HepG2 (cell line): ENCODE measurements around the gene AKAP3. TPM values are rescaled to one million over a fixed set of nuclear protein-coding genes. Genes with fewer than 3 reads are reported as not detected.

Source experiments
- ATAC-seq: fragments of 200-7000 bp; cut with Tn5 transposase; 3 replicates; pipeline ENCODE4 v1.9.1; 2020; ENCODE audit warnings: mild to moderate bottlenecking, moderate library complexity
- BruUV-seq: library from RNA; stranded (reverse); fragments of 400-500 nt; replicated peaks from 2 replicates; lab custom pipeline; 2021; lab: Mats Ljungman, UMichigan
- CTCF ChIA-PET: fragments of 300-600 bp; formaldehyde crosslinking; extraction: SDS; loops from one replicate; lab custom pipeline; 2021; ENCODE audit warnings: low total read pairs, inconsistent platforms, low intra/inter-chr PET ratio; lab: Yijun Ruan, JAX
- POLR2A ChIA-PET: fragments of 350-600 bp; sonication (Branson Sonifier 250); formaldehyde crosslinking; loops from one replicate; lab custom pipeline; 2020; ENCODE audit warnings: antibody characterized with exemption, inconsistent platforms; lab: Yijun Ruan, JAX
- DNase-seq: peaks from one replicate; pipeline ENCODE4 v3.0.0-alpha.2; 2015; ENCODE audit warnings: low spot score
- FAIRE-seq: peaks from 3 replicates; lab custom pipeline; 2011; peaks lifted over from hg19 to GRCh38; lab: Jason Lieb, UNC
- H2AFZ ChIP-seq: one replicate; pipeline ENCODE4 v1.6.1; 2011; ENCODE audit warnings: low read length, inconsistent platforms
- H3K27ac ChIP-seq: fragments of 300-600 bp; 3 replicates; pipeline ENCODE4 v1.8.0; 2011; ENCODE audit warnings: mixed run types, mild to moderate bottlenecking, mixed read lengths, low read length, inconsistent platforms; ENCODE audit not compliant: insufficient read depth; ENCODE audit errors: extremely low read length
- H3K27me3 ChIP-seq, 2 experiments: fragments of 200-600 bp in 1 of 2; 2 replicates in 1 of 2; 3 replicates in 1 of 2; pipeline versions ENCODE4 v1.6.0 to v1.8.0; 2011; ENCODE audit warnings: low read length in 2 of 2, mild to moderate bottlenecking in 2 of 2, moderate library complexity in 2 of 2, inconsistent platforms in 1 of 2; ENCODE audit not compliant: insufficient read depth in 2 of 2, control insufficient read depth in 1 of 2
- H3K36me3 ChIP-seq, 2 experiments: fragments of 200-600 bp in 1 of 2; replicated peaks in 1 of 2; 2 replicates in 1 of 2; 3 replicates in 1 of 2; pipeline versions ENCODE4 v1.5.1 to v1.8.0; 2011; ENCODE audit warnings: low read length in 2 of 2, inconsistent platforms in 1 of 2; ENCODE audit not compliant: insufficient read depth in 2 of 2, control insufficient read depth in 1 of 2
- H3K4me1 ChIP-seq: 2 replicates; pipeline ENCODE4 v1.5.1; 2012; ENCODE audit warnings: low read length, inconsistent platforms; ENCODE audit not compliant: insufficient read depth
- H3K4me2 ChIP-seq: 2 replicates; pipeline ENCODE4 v1.6.0; 2011; ENCODE audit warnings: low read depth, low read length, inconsistent platforms
- H3K4me3 ChIP-seq, 3 experiments: fragments of 200-600 bp in 1 of 3; sonication (generic), shearing (Covaris generic) in 1 of 3; replicated peaks in 1 of 3; 2 replicates each; pipeline ENCODE4 v1.5.1; 2011 to 2016; ENCODE audit warnings: low read length in 3 of 3, inconsistent platforms in 2 of 3, low read depth in 2 of 3, mild to moderate bottlenecking in 2 of 3, control low read depth in 1 of 3, mixed read lengths in 1 of 3; ENCODE audit not compliant: insufficient read depth in 1 of 3
- H3K79me2 ChIP-seq: one replicate; pipeline ENCODE4 v1.6.1; 2011; ENCODE audit warnings: low read length, inconsistent platforms; ENCODE audit not compliant: insufficient read depth
- H3K9ac ChIP-seq: 2 replicates; pipeline ENCODE4 v1.6.0; 2011; ENCODE audit warnings: mild to moderate bottlenecking, low read depth, low read length, inconsistent platforms; ENCODE audit not compliant: insufficient read depth
- H3K9me3 ChIP-seq: 2 replicates; pipeline ENCODE4 v1.5.1; 2012; ENCODE audit warnings: mild to moderate bottlenecking, low read length
- H4K20me1 ChIP-seq: 2 replicates; pipeline ENCODE4 v1.6.0; 2011; ENCODE audit warnings: inconsistent platforms, mild to moderate bottlenecking, low read length, moderate library complexity; ENCODE audit not compliant: insufficient read depth
- HCFC1 ChIP-seq: fragments of 150-350 bp; IDR thresholded peaks from 2 replicates; pipeline ENCODE4 v1.6.1; 2014; ENCODE audit warnings: low read depth, low read length
- MTA3 ChIP-seq: sonication (generic); formaldehyde crosslinking; IDR thresholded peaks from 2 replicates; pipeline ENCODE4 v1.4.0; 2020; ENCODE audit warnings: missing genetic modification reagents
- PTBP1 ChIP-seq: fragments of 200-400 bp; formaldehyde crosslinking; IDR thresholded peaks from 2 replicates; pipeline ENCODE4 v1.6.1; 2018; ENCODE audit warnings: low read length, low read depth; ENCODE audit not compliant: poor library complexity, severe bottlenecking
- SMAD1 ChIP-seq: sonication (generic); formaldehyde crosslinking; IDR thresholded peaks from 2 replicates; pipeline ENCODE4 v1.4.0; 2020; ENCODE audit warnings: missing genetic modification reagents, low read depth, mild to moderate bottlenecking, borderline replicate concordance
- ZNF563 ChIP-seq: sonication (generic); formaldehyde crosslinking; IDR thresholded peaks from 2 replicates; pipeline ENCODE4 v1.8.0; 2022; ENCODE audit warnings: mild to moderate bottlenecking, moderate library complexity, missing genetic modification reagents
- WGBS: methylation state at CpG from one replicate; pipeline ENCODE4 v1.1.6; 2017; ENCODE audit warnings: low lambda C conversion rate; 5-methylcytosine and 5-hydroxymethylcytosine counted together
- in situ Hi-C: cut with HindIII; loops from 2 replicates; pipeline ENCODE4 v1.10.0; 2017; ENCODE audit warnings: low pct_unique_long_range_greater_than_20kb; ENCODE audit not compliant: extremely low pct_ligation_motif_present
- intact Hi-C: fragments of 100-400 bp; cut with micrococcal nuclease; formaldehyde crosslinking; loops from one replicate; pipeline ENCODE4 v1.10.0; 2022; ENCODE audit not compliant: unreplicated experiment
- polyA plus RNA-seq, 8 experiments: library from polyadenylated mRNA; depleted of rRNA in 3 of 8; stranded (reverse) in 7 of 8; unstranded in 1 of 8; fragments of >200 nt; fragmentation: Illumina TruSeq in 4 of 8; extraction: Trizol in 4 of 8; gene quantifications; 2 replicates each; pipeline versions ENCODE4 v1.2.1 to v1.2.3, GENCODE V29; 2011 to 2016; ENCODE audit warnings: low read depth in 4 of 8, missing spikeins in 1 of 8, mixed read lengths in 1 of 8; ENCODE audit not compliant: insufficient read depth in 1 of 8
- total RNA-seq, 5 experiments: library from RNA; depleted of rRNA; stranded (reverse); fragments of >200 nt; fragmentation: Illumina TruSeq; extraction: Trizol; gene quantifications; 2 replicates each; pipeline ENCODE4 v1.2.3, GENCODE V29; 2016; ENCODE audit warnings: low read depth in 1 of 5
- TF ChIP-seq, protein P1 (sequence below): sonication (generic); formaldehyde crosslinking; IDR thresholded peaks from 2 replicates; pipeline ENCODE4 v1.4.0; 2020; ENCODE audit warnings: missing genetic modification reagents
- TF ChIP-seq, protein P2 (sequence below): sonication (generic); formaldehyde crosslinking; IDR thresholded peaks from 2 replicates; pipeline ENCODE4 v1.4.0; 2020; ENCODE audit warnings: missing genetic modification reagents
- TF ChIP-seq, protein P3 (sequence below): sonication (generic); formaldehyde crosslinking; IDR thresholded peaks from 2 replicates; pipeline ENCODE4; 2020; ENCODE audit warnings: missing genetic modification reagents, mild to moderate bottlenecking, borderline replicate concordance
- TF ChIP-seq, protein P4 (sequence below): sonication (generic); formaldehyde crosslinking; IDR thresholded peaks from 2 replicates; pipeline ENCODE4 v1.4.0; 2020; ENCODE audit warnings: missing genetic modification reagents, borderline replicate concordance

AKAP3 gene
- total and polyA plus RNA-seq, 2 of the 13 experiments (the other 11 are each of a cell fraction or from before 2014, with no cell fraction given), result 0.22 to 0.49 TPM

DNA sequence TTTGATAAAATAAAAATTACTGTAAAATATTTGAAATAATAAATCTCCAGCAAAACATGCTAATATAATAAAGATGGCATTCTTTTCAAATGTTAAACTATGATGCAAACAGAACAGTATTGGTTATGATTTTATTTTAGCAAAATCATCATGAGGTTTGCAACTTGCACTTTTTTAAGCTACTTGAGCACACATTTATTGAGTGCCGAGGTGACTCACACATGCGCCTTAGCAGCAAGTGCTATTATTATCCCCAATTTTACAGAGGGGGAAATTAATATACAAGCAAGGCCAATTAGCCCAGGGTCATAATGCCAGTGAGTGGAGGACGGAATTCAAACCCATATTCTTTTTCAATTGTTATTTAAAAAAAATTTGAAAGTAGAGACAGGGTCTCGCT, 79.6 kb downstream of the AKAP3 start:
- H3K4me1 ChIP-seq, result no peaks in the 10 kb centered on the region
- WGBS, result 63% methylated on average over 4 of the region's 4 CpGs
- ChIA-PET CTCF (no interaction called here), POLR2A (no interaction called here)
- FAIRE-seq (no peak), DNase-seq (no peak), ATAC-seq (no peak)
- no peak overlapping the region for H3K9ac ChIP-seq
- H3K4me3 ChIP-seq, result no peak overlapping the region
- no peaks in the 10 kb centered on the region for H3K36me3 ChIP-seq
- intact Hi-C loops (no loop called here), in situ Hi-C loops (no loop called here)
- H3K79me2 ChIP-seq, result no peaks in the 10 kb centered on the region
- no TSS peak for BruUV-seq
- no peak overlapping the region for H3K4me2 ChIP-seq
- TF ChIP-seq PTBP1 (no peak), ZNF563 (CRISPR knock-in tag) (no peak), HCFC1 (no peak), SMAD1 (CRISPR knock-in tag) (no peak), MTA3 (CRISPR knock-in tag) (no peak)
- TF ChIP-seq, protein P1, sequence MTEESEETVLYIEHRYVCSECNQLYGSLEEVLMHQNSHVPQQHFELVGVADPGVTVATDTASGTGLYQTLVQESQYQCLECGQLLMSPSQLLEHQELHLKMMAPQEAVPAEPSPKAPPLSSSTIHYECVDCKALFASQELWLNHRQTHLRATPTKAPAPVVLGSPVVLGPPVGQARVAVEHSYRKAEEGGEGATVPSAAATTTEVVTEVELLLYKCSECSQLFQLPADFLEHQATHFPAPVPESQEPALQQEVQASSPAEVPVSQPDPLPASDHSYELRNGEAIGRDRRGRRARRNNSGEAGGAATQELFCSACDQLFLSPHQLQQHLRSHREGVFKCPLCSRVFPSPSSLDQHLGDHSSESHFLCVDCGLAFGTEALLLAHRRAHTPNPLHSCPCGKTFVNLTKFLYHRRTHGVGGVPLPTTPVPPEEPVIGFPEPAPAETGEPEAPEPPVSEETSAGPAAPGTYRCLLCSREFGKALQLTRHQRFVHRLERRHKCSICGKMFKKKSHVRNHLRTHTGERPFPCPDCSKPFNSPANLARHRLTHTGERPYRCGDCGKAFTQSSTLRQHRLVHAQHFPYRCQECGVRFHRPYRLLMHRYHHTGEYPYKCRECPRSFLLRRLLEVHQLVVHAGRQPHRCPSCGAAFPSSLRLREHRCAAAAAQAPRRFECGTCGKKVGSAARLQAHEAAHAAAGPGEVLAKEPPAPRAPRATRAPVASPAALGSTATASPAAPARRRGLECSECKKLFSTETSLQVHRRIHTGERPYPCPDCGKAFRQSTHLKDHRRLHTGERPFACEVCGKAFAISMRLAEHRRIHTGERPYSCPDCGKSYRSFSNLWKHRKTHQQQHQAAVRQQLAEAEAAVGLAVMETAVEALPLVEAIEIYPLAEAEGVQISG (CRISPR knock-in tag), result no peak
- TF ChIP-seq, protein P2, sequence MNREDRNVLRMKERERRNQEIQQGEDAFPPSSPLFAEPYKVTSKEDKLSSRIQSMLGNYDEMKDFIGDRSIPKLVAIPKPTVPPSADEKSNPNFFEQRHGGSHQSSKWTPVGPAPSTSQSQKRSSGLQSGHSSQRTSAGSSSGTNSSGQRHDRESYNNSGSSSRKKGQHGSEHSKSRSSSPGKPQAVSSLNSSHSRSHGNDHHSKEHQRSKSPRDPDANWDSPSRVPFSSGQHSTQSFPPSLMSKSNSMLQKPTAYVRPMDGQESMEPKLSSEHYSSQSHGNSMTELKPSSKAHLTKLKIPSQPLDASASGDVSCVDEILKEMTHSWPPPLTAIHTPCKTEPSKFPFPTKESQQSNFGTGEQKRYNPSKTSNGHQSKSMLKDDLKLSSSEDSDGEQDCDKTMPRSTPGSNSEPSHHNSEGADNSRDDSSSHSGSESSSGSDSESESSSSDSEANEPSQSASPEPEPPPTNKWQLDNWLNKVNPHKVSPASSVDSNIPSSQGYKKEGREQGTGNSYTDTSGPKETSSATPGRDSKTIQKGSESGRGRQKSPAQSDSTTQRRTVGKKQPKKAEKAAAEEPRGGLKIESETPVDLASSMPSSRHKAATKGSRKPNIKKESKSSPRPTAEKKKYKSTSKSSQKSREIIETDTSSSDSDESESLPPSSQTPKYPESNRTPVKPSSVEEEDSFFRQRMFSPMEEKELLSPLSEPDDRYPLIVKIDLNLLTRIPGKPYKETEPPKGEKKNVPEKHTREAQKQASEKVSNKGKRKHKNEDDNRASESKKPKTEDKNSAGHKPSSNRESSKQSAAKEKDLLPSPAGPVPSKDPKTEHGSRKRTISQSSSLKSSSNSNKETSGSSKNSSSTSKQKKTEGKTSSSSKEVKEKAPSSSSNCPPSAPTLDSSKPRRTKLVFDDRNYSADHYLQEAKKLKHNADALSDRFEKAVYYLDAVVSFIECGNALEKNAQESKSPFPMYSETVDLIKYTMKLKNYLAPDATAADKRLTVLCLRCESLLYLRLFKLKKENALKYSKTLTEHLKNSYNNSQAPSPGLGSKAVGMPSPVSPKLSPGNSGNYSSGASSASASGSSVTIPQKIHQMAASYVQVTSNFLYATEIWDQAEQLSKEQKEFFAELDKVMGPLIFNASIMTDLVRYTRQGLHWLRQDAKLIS (CRISPR knock-in tag), result no peak
- TF ChIP-seq, protein P3, sequence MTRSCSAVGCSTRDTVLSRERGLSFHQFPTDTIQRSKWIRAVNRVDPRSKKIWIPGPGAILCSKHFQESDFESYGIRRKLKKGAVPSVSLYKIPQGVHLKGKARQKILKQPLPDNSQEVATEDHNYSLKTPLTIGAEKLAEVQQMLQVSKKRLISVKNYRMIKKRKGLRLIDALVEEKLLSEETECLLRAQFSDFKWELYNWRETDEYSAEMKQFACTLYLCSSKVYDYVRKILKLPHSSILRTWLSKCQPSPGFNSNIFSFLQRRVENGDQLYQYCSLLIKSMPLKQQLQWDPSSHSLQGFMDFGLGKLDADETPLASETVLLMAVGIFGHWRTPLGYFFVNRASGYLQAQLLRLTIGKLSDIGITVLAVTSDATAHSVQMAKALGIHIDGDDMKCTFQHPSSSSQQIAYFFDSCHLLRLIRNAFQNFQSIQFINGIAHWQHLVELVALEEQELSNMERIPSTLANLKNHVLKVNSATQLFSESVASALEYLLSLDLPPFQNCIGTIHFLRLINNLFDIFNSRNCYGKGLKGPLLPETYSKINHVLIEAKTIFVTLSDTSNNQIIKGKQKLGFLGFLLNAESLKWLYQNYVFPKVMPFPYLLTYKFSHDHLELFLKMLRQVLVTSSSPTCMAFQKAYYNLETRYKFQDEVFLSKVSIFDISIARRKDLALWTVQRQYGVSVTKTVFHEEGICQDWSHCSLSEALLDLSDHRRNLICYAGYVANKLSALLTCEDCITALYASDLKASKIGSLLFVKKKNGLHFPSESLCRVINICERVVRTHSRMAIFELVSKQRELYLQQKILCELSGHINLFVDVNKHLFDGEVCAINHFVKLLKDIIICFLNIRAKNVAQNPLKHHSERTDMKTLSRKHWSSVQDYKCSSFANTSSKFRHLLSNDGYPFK (CRISPR knock-in tag), result no peak
- TF ChIP-seq, protein P4, sequence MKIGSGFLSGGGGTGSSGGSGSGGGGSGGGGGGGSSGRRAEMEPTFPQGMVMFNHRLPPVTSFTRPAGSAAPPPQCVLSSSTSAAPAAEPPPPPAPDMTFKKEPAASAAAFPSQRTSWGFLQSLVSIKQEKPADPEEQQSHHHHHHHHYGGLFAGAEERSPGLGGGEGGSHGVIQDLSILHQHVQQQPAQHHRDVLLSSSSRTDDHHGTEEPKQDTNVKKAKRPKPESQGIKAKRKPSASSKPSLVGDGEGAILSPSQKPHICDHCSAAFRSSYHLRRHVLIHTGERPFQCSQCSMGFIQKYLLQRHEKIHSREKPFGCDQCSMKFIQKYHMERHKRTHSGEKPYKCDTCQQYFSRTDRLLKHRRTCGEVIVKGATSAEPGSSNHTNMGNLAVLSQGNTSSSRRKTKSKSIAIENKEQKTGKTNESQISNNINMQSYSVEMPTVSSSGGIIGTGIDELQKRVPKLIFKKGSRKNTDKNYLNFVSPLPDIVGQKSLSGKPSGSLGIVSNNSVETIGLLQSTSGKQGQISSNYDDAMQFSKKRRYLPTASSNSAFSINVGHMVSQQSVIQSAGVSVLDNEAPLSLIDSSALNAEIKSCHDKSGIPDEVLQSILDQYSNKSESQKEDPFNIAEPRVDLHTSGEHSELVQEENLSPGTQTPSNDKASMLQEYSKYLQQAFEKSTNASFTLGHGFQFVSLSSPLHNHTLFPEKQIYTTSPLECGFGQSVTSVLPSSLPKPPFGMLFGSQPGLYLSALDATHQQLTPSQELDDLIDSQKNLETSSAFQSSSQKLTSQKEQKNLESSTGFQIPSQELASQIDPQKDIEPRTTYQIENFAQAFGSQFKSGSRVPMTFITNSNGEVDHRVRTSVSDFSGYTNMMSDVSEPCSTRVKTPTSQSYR, result no peak
- no peaks in the 10 kb centered on the region for H3K27me3 ChIP-seq
- H4K20me1 ChIP-seq, result no peaks in the 10 kb centered on the region
- H3K27ac ChIP-seq, result no peak overlapping the region
- H2AFZ ChIP-seq, result no peak overlapping the region
- H3K9me3 ChIP-seq, result no peaks in the 10 kb centered on the region
